NCI-H1694 (cell line): ENCODE results near the gene EHMT1.

Source experiments
- DNase-seq: peaks from one replicate; lab custom pipeline; 2025; lab: John Stamatoyannopoulos, UW

Gene EHMT1

DNA sequence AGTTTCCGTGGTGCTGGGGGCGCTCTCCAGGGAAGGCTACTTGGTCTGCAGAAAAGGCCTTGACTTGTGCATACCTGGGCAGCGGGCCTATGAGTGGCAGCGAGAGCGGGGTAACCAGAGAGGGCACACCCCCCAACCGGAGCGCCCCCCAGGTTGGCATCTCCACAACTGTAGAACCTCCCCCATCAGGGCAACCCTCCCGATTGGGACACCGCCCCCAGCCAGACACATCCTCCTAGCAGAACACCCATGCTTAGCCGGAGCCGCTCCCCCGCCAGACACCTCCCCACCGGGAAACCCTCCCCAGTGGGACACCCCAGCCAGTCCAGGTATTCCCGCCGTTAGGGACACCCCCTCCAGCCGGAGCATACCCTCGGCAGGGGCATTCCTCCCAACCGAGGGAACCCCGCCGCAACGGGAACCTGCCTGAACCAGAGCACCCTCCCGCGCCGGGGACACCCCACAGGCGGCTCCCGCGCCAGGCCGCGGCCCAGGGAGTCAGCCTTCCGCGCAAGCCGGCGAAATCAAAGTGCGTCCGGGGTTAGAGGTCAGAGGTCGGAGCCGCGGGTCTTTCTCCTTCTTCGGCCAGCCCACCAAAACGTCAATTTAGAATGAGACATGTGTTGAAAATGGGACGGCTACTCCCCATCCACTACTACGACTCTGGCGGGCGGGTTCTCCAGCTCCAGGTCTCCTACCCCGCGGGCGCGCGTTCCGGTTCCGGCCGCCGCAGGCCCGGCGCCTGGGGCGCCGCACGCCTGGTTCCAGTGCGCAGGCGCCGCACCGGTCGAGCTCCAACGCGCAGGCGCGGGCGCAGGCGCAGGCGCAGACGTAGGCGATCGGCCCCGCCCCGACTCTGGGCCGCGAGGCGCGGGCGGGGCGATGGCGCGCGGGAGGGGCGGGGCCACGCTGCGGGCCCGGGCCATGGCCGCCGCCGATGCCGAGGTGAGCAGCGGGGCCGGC lies at the start of gene EHMT1:
Gene EHMT1 (plus strand): TSS at position 901 of the 963 bp plus-strand sequence. CDS start 24 bp downstream, at position 925.
- DNase-seq: peak; percentile 52

DNA sequence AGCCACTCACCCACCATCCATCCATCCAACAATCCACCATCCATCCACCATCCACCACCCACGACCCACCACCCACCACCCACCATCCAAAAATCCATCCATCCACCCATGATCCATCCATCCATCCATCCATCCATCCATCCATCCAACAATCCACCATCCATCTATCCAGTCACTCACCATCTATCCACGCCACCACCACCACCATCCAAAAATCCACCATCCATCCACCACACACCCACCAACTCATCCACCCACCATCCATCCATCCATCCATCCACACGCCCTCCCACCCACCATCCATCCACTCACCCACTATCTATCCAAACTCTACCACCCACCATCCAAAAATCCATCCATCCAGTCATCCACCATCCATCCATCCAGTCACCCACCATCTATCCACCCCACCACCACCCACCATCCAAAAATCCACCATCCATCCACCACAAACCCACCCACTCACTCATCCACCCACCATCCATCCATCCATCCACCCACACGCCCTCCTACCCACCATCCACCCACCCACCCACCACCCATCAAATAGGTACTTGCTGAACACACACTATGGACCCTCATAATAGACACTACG lies 49.1 kb upstream of the EHMT1 start:
- no peak for DNase-seq

DNA sequence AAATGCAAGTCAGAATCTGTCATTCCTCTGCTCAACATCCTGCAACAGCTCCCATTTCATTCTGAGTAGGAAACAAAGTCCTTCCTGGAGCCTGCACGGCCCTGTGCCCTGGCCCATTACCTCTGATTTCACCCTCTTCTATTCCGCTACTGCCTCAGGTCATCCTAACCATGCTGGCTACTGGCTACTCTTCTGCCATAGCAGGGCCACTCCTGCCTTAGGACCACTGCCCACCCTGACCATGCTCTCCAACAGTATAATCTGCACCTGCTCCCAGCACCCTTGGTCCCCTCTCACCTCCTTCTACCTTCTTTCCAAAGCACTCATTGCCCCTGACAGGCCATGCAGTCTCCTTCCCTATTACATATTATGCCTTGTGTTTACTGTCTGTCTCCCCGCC lies 48.2 kb upstream of the EHMT1 start:
- no peak for DNase-seq

DNA sequence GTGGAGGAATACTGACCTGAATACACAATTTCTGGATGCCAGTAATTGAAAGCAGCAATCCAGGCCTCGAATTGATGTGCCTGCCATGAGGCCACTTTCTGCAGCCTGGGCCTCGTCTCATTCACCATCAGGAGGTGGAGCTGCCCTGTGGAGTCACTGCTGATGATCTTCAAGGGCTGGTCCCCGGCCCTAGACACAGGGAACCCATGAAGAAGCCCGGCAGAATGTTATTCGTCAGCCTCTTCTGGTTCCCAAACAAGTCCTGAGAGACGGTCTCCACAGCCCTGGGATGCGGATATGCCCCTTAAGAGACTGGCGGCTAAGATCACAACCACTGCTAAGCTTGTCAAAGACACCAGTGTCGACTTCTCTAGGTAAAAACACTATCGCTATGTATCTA lies 44.6 kb upstream of the EHMT1 start:
- no peak for DNase-seq

DNA sequence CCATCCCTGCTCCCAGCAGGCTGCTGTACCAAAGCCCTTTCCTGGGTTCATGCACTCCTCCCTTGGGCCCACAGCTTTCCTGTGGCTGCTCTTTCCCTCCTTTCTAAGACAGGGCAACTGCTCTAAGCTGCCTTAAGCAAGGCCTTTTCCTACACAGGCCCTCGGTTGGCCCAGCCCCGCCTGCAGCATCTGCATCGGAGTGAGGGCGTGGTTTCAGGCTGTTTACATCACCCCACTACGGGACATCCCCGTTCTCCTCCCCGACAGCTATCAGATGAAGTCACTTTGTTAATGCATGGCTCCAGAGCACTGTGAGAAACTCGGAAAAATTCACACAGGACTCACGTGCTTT lies 43.5 kb upstream of the EHMT1 start:
- DNase-seq: no peak

DNA sequence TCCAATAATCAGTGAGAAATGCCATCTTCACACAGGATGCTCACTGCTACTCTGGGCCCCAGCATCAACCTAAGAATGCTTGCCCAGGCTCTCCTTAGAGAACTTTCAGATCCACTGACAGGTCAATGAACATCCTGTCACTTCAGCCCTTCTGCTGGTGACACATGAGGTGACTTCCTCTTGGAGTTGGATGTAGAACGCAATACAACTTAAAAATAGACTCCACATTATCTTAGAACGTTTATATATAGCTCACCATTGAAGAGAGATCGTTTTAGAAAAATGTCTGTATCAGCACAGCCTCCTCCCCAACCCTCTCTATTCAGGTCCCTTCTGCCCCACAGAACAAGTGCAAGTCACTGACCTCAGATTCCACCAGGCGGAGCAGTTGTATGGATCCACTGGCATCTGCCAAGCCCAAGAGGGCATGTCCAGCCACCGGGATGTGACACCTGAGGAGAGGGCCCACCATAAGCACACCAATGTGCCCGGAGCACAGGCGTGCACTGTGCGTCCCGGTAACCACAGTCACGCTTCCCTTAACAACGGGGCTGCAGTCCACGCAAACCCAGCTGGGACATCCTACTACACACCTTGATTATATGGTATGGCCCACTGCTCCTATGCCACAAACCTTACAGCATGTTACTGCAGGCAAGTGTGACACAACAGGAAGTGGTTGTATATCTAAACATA lies 42.9 kb upstream of the EHMT1 start:
- no peak for DNase-seq

DNA sequence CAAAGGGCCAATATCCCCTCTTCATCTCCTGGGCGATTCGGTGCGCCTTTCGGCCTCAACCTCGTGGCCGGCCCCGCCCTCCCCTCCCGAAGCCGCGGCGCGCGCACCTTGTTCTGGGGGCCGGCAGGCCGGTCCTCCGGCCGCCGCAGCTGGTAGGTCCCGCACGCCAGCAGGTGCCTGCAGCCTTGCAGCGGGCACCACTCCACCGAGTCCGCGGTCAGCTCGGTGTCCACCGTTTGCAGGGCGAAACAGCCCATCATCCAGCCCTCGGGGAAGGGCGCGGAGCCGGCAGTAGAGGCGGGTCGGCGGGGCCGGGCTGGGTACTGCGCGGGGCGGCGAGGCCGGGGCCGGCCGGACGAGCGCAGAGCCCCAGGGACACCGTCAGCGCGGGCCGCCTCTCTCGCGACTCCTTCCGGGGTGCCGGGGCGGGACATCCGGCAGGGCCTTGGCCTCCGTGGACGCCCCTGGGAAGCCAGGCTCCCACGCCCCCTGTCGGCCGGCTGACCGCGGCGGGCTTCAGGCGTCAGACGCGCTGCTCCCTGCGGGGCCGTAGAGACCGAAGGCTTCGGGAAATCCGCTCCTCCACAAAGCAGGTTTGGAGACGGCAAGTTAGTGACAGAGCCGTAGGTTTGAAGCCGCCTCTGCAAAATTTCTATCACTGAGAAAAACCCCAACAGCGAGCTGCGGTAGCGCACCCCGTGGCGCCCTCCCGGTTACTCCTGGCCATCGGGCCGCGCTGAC lies 40.1 kb upstream of the EHMT1 start, which contains the start of gene DPH7:
Gene DPH7 (minus strand): TSS at position 408 of the 741 bp plus-strand sequence. CDS start 148 bp downstream, at position 260.
- peak; percentile 79 for DNase-seq

DNA sequence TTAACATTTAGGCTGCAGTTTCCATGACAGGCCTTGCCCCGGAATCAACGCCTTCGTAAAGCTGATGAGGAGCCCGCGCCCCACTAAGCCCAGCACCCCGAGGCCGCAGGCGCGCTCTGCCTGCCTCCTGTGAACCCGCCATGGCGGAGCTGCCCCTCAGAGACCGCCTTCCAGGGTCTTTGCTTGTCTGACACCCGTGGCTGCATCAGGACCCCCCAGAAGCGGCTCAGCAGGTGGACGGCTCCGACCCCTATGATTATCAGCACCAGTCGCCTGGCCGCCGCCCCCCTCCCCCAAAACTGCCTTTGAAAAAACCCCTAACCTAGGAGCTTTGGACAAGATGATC lies 39.6 kb upstream of the EHMT1 start:
- DNase-seq: no peak

DNA sequence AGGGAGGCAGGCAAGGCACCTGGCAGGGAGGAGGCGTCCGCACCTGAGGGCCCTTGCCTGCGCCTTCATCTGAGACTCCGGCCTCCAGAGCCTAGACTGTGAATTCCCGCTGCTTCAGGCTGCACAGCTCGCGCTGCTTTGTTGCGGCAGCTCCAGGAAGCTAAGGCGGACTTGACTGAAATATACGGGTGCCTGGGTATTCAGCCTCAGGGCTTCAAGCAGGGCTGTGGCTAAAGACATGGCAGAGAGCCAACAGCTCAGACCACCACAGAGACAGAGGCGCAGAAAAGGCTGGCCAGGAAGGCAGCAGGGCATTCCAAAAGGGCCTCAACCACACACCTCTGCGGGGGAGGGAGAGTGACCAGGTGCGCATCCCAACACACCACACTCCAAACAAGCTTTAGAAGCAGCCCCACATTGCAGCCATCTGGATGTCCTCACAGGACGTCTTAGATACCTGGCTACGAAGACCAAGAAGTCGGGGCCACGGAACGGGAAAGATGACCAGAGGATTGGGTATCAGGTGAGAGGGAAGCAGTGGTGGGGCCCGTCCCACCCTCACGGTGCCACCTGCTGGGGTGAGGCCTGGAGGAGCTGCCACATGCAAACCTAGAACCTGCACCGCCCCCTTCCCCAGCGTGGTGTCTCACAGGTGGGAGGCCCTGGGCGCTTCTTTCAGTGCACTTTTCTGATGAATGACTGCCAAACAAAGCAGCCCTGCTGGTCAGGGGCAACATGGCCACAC lies 38.4 kb upstream of the EHMT1 start:
- no peak for DNase-seq

DNA sequence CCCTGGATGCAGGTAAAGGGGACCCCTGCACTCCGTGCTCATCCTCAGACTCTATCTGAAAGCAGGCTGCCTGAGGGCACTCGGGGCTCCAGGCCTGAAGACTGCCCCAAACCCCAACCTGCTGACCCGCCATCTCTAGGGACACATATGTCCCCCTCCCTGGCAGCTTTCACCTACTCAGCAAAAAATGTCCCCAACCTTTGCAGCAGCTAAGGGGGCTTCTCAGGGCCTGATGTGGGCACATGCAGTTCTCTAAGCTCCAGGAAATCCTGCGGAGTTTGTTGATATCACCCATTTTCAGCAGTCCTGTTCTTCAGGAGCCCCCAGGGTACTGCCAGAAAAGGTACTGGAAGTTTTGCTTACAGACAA lies 37.9 kb upstream of the EHMT1 start:
- no peak for DNase-seq

DNA sequence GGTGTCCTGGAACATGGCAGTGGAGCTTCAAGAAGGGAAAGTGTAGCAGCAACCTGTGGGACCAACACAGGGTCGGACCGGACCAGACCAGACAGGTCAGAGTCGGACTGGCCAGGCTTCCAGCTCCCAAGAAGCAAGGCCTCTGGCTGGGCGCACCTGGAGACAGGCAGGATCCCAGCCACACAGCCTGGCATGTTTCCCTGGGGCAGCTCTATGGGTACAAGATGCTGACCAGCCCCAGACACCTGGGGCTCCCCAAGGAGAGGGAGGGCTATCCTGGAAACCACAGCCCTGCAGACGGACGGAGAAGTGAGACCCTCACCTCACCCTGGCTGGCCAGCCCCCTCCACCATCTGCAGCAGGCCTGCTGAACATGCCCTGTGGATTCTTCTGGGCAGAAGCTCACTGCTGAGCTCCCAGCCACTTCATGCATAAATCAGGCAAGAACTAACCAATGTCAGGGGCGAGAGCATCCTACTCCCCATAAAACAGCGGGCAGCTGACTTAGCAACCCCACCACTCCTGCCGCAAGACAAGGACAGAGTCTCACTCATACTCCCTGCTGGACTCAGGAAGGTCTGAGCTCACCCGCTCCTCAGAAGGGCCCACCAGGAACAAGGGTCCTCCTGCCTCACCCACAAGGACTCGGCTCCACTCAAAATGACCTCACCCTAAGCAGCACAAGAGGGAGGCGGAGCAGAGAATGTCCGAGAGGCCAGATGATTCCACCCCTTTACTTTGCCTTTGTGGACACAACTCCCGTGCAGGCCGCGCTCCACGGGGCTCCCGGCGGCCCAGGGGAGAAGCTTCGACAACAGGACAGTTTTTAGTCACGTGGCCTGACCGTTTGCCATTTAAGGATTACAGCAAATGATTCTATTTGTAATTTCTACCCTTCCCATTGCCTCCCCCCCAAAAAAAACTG lies 37.2 kb upstream of the EHMT1 start:
- DNase-seq: no peak

DNA sequence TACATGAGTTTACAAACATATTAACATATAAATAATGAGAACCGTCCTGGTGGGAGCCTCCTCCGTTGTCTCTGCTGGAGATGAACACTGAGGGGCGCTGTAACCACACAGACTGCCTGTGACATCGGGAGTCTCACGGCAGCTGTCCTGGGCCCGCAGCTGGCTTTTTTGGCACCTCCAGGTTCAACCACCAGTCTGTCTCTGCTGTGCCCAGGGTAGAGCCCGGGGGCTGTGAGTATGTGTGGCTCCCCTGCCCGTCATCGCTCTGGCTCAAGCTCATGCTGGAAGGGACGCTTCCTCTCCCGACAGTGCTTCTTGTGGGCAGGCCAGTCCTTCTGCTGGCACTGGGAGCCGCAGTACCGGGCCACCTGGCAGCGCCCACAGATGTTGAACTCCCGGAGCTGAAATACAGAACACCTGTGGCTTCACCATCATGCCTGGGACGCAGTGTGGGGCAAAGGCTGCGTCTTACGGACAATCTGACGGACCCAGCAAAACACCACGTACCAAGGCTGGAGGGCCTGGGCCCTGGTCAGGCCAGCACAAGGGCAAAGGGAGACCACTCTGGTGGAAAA lies 36.4 kb upstream of the EHMT1 start:
- peak; percentile 35 for DNase-seq

DNA sequence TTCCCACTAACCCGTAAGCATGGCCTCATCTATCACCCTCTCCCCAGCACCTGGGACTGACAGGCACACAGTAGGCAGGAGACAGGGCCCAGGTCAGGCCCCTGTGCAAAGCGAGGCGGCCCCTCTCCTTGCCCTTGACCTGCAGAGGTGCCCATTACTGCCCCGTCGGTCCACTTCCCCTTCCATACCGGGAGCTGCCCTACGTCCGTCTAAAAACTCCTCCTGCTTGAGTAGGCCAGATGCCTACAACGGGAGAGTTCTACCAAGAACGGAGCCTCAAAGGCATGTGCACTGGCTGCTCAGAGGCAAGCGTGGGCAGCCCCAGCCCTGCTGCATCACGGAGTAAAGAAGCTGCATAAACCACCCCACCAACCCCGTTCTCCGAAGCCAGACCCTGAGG lies 35.5 kb upstream of the EHMT1 start:
- no peak for DNase-seq

DNA sequence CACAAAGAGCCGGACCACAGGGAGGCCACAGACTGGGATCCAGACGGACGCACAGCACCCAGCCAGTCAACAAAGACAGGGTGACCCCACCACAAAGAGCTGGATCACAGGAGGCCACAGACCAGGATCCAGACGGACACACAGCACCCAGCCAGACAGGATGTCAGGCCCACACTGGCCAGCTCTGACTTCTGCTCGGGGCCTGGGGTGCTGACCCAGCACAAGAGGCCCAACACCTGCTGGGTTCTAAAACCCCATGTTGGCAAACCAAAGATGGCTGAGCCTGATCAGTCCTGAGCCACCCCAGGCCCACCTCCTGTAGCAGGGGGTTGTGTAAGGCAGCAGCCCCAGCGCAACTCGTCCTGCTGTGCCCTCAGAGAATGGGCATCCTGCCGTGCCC lies 34.8 kb upstream of the EHMT1 start:
- no peak for DNase-seq

DNA sequence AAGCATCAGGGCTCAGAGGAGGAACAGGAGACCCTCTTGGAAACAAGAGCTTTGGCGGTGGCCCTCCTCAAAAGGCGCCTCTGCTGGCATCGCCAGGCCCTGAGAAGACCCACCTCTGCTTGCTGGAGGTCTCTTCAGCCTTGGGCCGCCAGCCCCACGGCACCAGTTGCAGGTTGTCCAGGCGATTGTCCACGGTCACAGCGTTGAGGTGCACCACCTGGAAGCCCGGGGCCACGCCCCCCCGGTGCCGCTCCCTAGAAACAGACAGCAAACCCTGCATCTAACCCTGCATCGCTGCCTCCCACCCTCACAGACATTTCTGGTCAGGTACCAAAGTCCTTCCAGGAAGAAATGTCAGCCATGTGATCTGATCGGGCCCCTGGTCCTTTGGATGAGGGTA lies 32.0 kb upstream of the EHMT1 start:
- DNase-seq: no peak

DNA sequence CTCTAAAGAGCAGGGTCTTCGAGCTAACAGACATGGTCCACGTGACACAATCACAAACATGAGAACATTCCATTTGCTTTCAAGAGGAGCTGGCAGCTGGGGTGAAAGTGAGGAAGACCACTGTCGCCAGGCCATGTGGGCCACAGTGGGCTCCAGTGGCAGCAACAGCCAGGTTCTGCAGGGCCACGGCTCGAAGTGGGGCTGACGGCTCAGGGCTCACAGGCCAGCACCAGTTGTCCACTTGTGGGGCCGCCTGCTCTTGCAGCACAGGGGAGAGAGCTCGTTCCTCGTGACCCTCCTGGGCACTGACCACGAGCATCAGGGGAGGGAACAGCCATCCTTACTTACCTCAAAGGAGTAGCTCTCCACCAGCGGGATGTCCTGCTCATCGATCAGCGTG lies 30.5 kb upstream of the EHMT1 start:
- DNase-seq: no peak

DNA sequence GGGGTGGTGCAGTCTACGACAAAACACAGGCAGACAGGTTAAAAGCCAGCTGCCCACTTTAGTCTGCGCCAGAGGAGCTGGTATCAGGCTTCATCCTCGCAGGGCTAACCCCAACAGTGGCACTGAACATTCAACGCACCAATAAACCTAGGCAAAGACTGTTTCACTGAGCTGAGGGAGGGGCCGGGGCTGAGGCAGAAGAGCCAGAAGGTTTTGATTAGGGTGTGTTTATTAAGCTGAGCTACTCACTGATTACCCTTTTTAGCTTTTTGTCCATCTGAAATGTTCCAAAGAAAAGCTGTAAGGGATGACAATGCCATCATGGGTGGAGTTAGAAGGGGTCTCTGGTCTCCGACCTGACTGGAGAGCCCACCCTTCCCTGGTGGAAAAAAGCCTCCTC lies 29.9 kb upstream of the EHMT1 start:
- no peak for DNase-seq

DNA sequence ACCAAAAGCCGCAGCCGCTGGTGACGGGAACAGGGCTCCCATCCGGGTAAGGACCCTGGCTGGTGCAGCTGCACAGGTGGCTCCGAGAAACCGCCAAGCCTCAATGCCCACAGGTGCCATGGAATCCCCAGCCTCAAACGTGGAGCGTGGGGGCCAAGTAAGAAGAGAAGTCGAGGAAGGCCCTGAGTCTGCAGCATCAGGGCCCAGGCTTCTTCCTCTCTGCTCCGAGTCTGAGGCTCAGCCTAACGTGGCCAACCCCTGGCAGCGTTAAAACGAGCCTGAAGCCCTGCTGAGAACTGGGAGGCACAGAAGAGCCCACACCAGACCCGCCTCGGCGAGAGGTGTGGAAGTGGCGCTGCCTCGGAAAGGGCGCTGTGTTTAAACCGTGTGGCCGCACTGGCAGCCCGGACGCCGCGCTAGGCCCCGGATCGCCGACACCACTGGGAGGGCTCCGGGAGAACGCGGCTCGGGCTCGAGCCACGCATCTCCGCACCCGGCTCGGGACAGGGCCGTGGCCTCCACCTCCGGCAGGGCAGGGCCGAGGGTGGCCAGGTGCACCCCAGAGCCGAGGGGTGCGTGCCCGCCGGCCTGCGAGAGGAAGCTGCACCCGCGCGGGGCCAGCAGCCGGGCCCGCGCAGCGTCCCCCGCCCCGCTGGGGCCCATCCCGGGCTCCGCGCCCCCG lies 29.2 kb upstream of the EHMT1 start:
- DNase-seq: no peak

DNA sequence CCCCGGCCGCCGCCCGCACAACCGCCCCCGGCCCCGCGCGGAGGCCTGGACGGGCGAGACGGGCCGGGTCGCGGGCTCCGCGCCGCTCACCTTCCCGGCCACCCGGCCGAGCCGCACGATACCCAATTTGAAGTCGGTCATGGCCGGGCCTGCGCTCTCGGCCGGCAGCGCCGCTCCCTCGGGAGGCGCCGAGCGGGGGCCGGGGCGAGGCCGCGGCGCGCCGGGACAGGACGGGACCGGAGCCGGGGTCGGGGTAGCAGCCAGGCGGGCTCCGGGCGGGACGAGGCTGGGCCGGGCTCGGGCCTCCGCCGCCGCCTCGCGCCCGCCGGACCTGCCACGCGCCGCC lies 28.7 kb upstream of the EHMT1 start:
- no peak for DNase-seq
